HG02759 (cell line): ENCODE results near the gene ZWILCH.
A peak's percentile ranks its signal among the peaks of the same experiment; 100 is the strongest.

ENCODE experiments used
- ATAC-seq: cut with Tn5 transposase; IDR thresholded peaks from one replicate; pipeline ENCODE4 v1.9.1; 2021; ENCODE audit warnings: mild to moderate bottlenecking, moderate library complexity; ENCODE audit not compliant: unreplicated experiment

ZWILCH gene

GRCh38 chr15:66535056-66535455, 29.9 kb downstream of the ZWILCH start:
- no peak for ATAC-seq

- no peak for ATAC-seq
Measured at GRCh38 chr15:66542896-66543295, 37.8 kb downstream of the ZWILCH start.

- no peak for ATAC-seq
Measured at GRCh38 chr15:66545255-66545654, 40.1 kb downstream of the ZWILCH start.

- no peak for ATAC-seq
Measured at GRCh38 chr15:66555685-66556084, 50.6 kb downstream of the ZWILCH start.

GRCh38 chr15:66558271-66558670, 53.1 kb downstream of the ZWILCH start:
- no peak for ATAC-seq

- ATAC-seq: no peak
Measured at GRCh38 chr15:66560856-66561525, 55.9 kb downstream of the ZWILCH start.

- ATAC-seq: no peak
Measured at GRCh38 chr15:66563126-66563525, 58.0 kb downstream of the ZWILCH start.

GRCh38 chr15:66563566-66564110, 58.5 kb downstream of the ZWILCH start:
- ATAC-seq: no peak

GRCh38 chr15:66564136-66565041, 59.3 kb downstream of the ZWILCH start:
- no peak for ATAC-seq

GRCh38 chr15:66565141-66565641, 60.1 kb downstream of the ZWILCH start:
- no peak for ATAC-seq

- ATAC-seq: no peak
Measured at GRCh38 chr15:66565741-66566144, 60.6 kb downstream of the ZWILCH start, which contains the start of gene LCTL. Gene LCTL (minus strand): TSS chr15:66565998. CDS start chr15:66565365, 633 bp downstream.

GRCh38 chr15:66566963-66567531, 61.9 kb downstream of the ZWILCH start:
- peak; percentile 45 for ATAC-seq

- ATAC-seq: no peak
Measured at GRCh38 chr15:66567897-66568296, 62.8 kb downstream of the ZWILCH start.

- ATAC-seq: no peak
Measured at GRCh38 chr15:66569461-66570137, 64.5 kb downstream of the ZWILCH start.

GRCh38 chr15:66570327-66570726, 65.2 kb downstream of the ZWILCH start:
- no peak for ATAC-seq

GRCh38 chr15:66570842-66571478, 65.8 kb downstream of the ZWILCH start:
- no peak for ATAC-seq

- ATAC-seq: no peak
Measured at GRCh38 chr15:66572146-66572545, 67.0 kb downstream of the ZWILCH start.

- ATAC-seq: no peak
Measured at GRCh38 chr15:66573348-66573718, 68.2 kb downstream of the ZWILCH start.

- no peak for ATAC-seq
Measured at GRCh38 chr15:66573719-66574595, 68.8 kb downstream of the ZWILCH start.
